GM21447 (cell line): ENCODE measurements around the gene HINT2.

Source experiments
- ATAC-seq: cut with Tn5 transposase; IDR thresholded peaks from one replicate; pipeline ENCODE4 v1.9.1; 2021; ENCODE audit not compliant: unreplicated experiment

The HINT2 gene

GRCh38 chr9:35841645-35841900, 26.7 kb upstream of the HINT2 start:
- no peak for ATAC-seq

GRCh38 chr9:35840881-35841644, 26.2 kb upstream of the HINT2 start:
- ATAC-seq: no peak

- no peak for ATAC-seq
Measured at GRCh38 chr9:35839926-35840325, 25.1 kb upstream of the HINT2 start.

- ATAC-seq: no peak
Measured at GRCh38 chr9:35836595-35836994, 21.8 kb upstream of the HINT2 start.

GRCh38 chr9:35835766-35836165, 20.9 kb upstream of the HINT2 start:
- ATAC-seq: no peak

GRCh38 chr9:35835216-35835632, 20.4 kb upstream of the HINT2 start:
- ATAC-seq: no peak

GRCh38 chr9:35834260-35835215, 19.7 kb upstream of the HINT2 start:
- ATAC-seq: no peak

- no peak for ATAC-seq
Measured at GRCh38 chr9:35832814-35833213, 18.0 kb upstream of the HINT2 start.

GRCh38 chr9:35831040-35831439, 16.2 kb upstream of the HINT2 start:
- ATAC-seq: no peak

- ATAC-seq: no peak
Measured at GRCh38 chr9:35829764-35830096, 14.9 kb upstream of the HINT2 start.

- peak; percentile 76 for ATAC-seq
Measured at GRCh38 chr9:35829084-35829763, 14.4 kb upstream of the HINT2 start, which contains the start of gene TMEM8B. TSS of gene TMEM8B (plus strand) at chr9:35829228. CDS start at chr9:35829448, 220 bp downstream.

GRCh38 chr9:35828716-35829083, 13.9 kb upstream of the HINT2 start, which contains the start of gene FAM221B:
TSS of gene FAM221B (minus strand) at chr9:35828732. CDS start at chr9:35826161, 2,571 bp downstream.
- peak; percentile 1 for ATAC-seq

- no peak for ATAC-seq
Measured at GRCh38 chr9:35827486-35827885, 12.6 kb upstream of the HINT2 start.

- ATAC-seq: no peak
Measured at GRCh38 chr9:35826071-35826701, 11.3 kb upstream of the HINT2 start.

GRCh38 chr9:35822926-35823325, 8.1 kb upstream of the HINT2 start:
- no peak for ATAC-seq

- ATAC-seq: no peak
Measured at GRCh38 chr9:35820076-35820475, 5.2 kb upstream of the HINT2 start.

GRCh38 chr9:35818341-35818740, 3.5 kb upstream of the HINT2 start:
- no peak for ATAC-seq

GRCh38 chr9:35816708-35817107, 1.9 kb upstream of the HINT2 start:
- no peak for ATAC-seq

GRCh38 chr9:35814106-35814840, 569 bp downstream of the HINT2 start:
- ATAC-seq: peak; percentile 23

GRCh38 chr9:35813434-35814105, 1.3 kb downstream of the HINT2 start:
- no peak for ATAC-seq
